K562 (cell line): ENCODE results near the gene OLFM3. TPM values are rescaled to one million over a fixed set of nuclear protein-coding genes. Genes with fewer than 3 reads are reported as not detected.

ENCODE experiments used
- ATAC-seq: fragments of 200-7000 bp; cut with Tn5 transposase; 3 replicates; pipeline ENCODE4 v1.9.1; 2020; ENCODE audit warnings: moderate library complexity
- BruUV-seq: library from RNA; stranded (reverse); fragments of 400-500 nt; replicated peaks from 2 replicates; lab custom pipeline; 2021; lab: Mats Ljungman, UMichigan
- CTCF ChIA-PET: fragments of 300-600 bp; formaldehyde crosslinking; extraction: SDS; loops from one replicate; lab custom pipeline; 2021; ENCODE audit warnings: low intra/inter-chr PET ratio; lab: Yijun Ruan, JAX
- POLR2A ChIA-PET: fragments of 300-600, 350-650 bp; sonication (Branson Sonifier 250); formaldehyde crosslinking; extraction: SDS; loops from one replicate; lab custom pipeline; 2021; ENCODE audit warnings: antibody characterized with exemption, inconsistent platforms; lab: Yijun Ruan, JAX
- DNase-seq, 4 experiments: peaks; one replicate each; pipeline versions ENCODE4 v3.0.0 to v3.0.0-alpha.2; 2011 to 2018; ENCODE audit warnings: low spot score in 3 of 4, mixed read lengths in 3 of 4; ENCODE audit errors: extremely low read depth in 1 of 4
- FAIRE-seq: peaks from 2 replicates; lab custom pipeline; 2011; peaks lifted over from hg19 to GRCh38; lab: Jason Lieb, UNC
- H2AFZ ChIP-seq: 2 replicates; pipeline ENCODE4 v1.6.0; 2011; ENCODE audit warnings: low read depth, low read length, control low read depth, inconsistent platforms
- H3K27ac ChIP-seq: fragments of 200-600 bp; 3 replicates; pipeline ENCODE4 v1.8.0; 2011; ENCODE audit warnings: low read depth, mild to moderate bottlenecking, control low read depth, inconsistent platforms, low read length, moderate library complexity, mixed read lengths; ENCODE audit errors: extremely low read depth
- H3K27me3 ChIP-seq, 2 experiments: fragments of 300-600 bp in 1 of 2; 2 replicates in 1 of 2; 3 replicates in 1 of 2; pipeline versions ENCODE4 v1.6.0 to v1.8.0; 2011; ENCODE audit warnings: inconsistent platforms in 2 of 2, low read length in 2 of 2, mild to moderate bottlenecking in 1 of 2, mixed read lengths in 1 of 2, moderate library complexity in 1 of 2; ENCODE audit not compliant: control insufficient read depth in 2 of 2, insufficient read depth in 2 of 2
- H3K36me3 ChIP-seq: fragments of 300-600 bp; 3 replicates; pipeline ENCODE4 v1.8.0; 2011; ENCODE audit warnings: mild to moderate bottlenecking, low read length, inconsistent platforms; ENCODE audit not compliant: control insufficient read depth, insufficient read depth
- H3K4me1 ChIP-seq, 2 experiments: fragments of 200-600 bp in 1 of 2; replicated peaks in 1 of 2; 2 replicates in 1 of 2; 3 replicates in 1 of 2; pipeline versions ENCODE4 v1.5.1 to v1.8.0; 2011; ENCODE audit warnings: inconsistent platforms in 2 of 2, low read length in 2 of 2, mild to moderate bottlenecking in 1 of 2, mixed read lengths in 1 of 2, moderate library complexity in 1 of 2; ENCODE audit not compliant: control insufficient read depth in 2 of 2, insufficient read depth in 2 of 2
- H3K4me2 ChIP-seq: 2 replicates; pipeline ENCODE4 v1.6.1; 2011; ENCODE audit warnings: low read length, control low read depth, inconsistent platforms, mixed read lengths; ENCODE audit not compliant: insufficient read depth
- H3K4me3 ChIP-seq: fragments of 200-600 bp; sonication (generic), shearing (Covaris generic); 2 replicates; pipeline ENCODE4 v1.5.1; 2016; ENCODE audit warnings: control low read depth, inconsistent platforms
- H3K79me2 ChIP-seq: fragments of 200-600 bp; 3 replicates; pipeline ENCODE4 v1.8.0; 2011; ENCODE audit warnings: low read length, inconsistent platforms; ENCODE audit not compliant: control insufficient read depth, insufficient read depth
- H3K9ac ChIP-seq, 2 experiments: 2 replicates each; pipeline versions ENCODE4 v1.6.0 to v1.6.1; 2011; ENCODE audit warnings: low read depth in 2 of 2, low read length in 2 of 2, control low read depth in 1 of 2, inconsistent platforms in 1 of 2, mild to moderate bottlenecking in 1 of 2, mixed read lengths in 1 of 2; ENCODE audit not compliant: insufficient read depth in 1 of 2
- H3K9me1 ChIP-seq: one replicate; pipeline ENCODE4 v1.6.0; 2011; ENCODE audit warnings: inconsistent platforms, mild to moderate bottlenecking, low read length, moderate library complexity; ENCODE audit not compliant: control insufficient read depth, insufficient read depth
- H3K9me3 ChIP-seq: replicated peaks from 2 replicates; pipeline ENCODE4 v1.5.1; 2011; ENCODE audit warnings: low read depth, low read length, inconsistent platforms; ENCODE audit not compliant: control insufficient read depth, insufficient read depth
- H4K20me1 ChIP-seq: replicated peaks from 2 replicates; pipeline ENCODE4 v1.6.1; 2011; ENCODE audit warnings: low read length, inconsistent platforms, mixed read lengths; ENCODE audit not compliant: control insufficient read depth, insufficient read depth
- E2F8 ChIP-seq: fragments of 450-650 bp; IDR thresholded peaks from 2 replicates; pipeline ENCODE4 v1.7.1; 2018; ENCODE audit warnings: mild to moderate bottlenecking, low read depth; ENCODE audit not compliant: partially characterized antibody
- ETS2 ChIP-seq: IDR thresholded peaks from 2 replicates; pipeline ENCODE4 v1.6.1; 2016; ENCODE audit warnings: borderline replicate concordance, missing genetic modification characterization, mild to moderate bottlenecking, moderate library complexity, missing compliant biosample characterization; ENCODE audit not compliant: poor library complexity, severe bottlenecking
- HEY1 ChIP-seq: fragments of 250-450 bp; sonication (Bioruptor Pico); IDR thresholded peaks from 2 replicates; pipeline ENCODE4 v1.5.0; 2020; ENCODE audit warnings: mild to moderate bottlenecking, moderate library complexity, borderline replicate concordance
- KDM4B ChIP-seq, 2 experiments: fragments of 450-650 bp in 1 of 2; sonication (generic) in 1 of 2; IDR thresholded peaks; 2 replicates each; pipeline ENCODE4 v1.6.1; 2016 to 2017; ENCODE audit warnings: borderline replicate concordance in 2 of 2, antibody characterized with exemption in 1 of 2, low read depth in 1 of 2, mild to moderate bottlenecking in 1 of 2
- KLF6 ChIP-seq: fragments of 250-450 bp; sonication (Bioruptor Pico); IDR thresholded peaks from 2 replicates; pipeline ENCODE4 v1.4.0; 2020; ENCODE audit warnings: mild to moderate bottlenecking, moderate library complexity, borderline replicate concordance
- MAX ChIP-seq: sonication (generic); formaldehyde crosslinking; IDR thresholded peaks from 2 replicates; pipeline ENCODE4 v1.9.0; 2022; ENCODE audit warnings: mild to moderate bottlenecking, missing genetic modification reagents
- NCOA4 ChIP-seq: fragments of 450-650 bp; IDR thresholded peaks from 2 replicates; pipeline ENCODE4 v1.6.1; 2018; ENCODE audit warnings: mild to moderate bottlenecking; ENCODE audit not compliant: partially characterized antibody
- RBM39 ChIP-seq: fragments of 200-400 bp; formaldehyde crosslinking; optimal IDR thresholded peaks from 2 replicates; pipeline ENCODE3; 2018; ENCODE audit warnings: low read depth, low read length
- STAT5B ChIP-seq: fragments of 250-450 bp; sonication (Bioruptor Pico); IDR thresholded peaks from 2 replicates; pipeline ENCODE4 v1.8.0; 2021; ENCODE audit warnings: mild to moderate bottlenecking, inconsistent platforms
- ZNF511 ChIP-seq: sonication (generic); formaldehyde crosslinking; IDR thresholded peaks from 2 replicates; pipeline ENCODE4 v1.8.0; 2022; ENCODE audit warnings: mild to moderate bottlenecking, missing genetic modification reagents
- ZNF57 ChIP-seq: fragments of 450-650 bp; formaldehyde crosslinking; IDR thresholded peaks from 2 replicates; pipeline ENCODE4 v1.4.0; 2020; ENCODE audit warnings: mild to moderate bottlenecking, moderate library complexity
- ZZZ3 ChIP-seq: fragments of 450-650 bp; IDR thresholded peaks from 2 replicates; pipeline ENCODE4 v1.6.1; 2016; ENCODE audit warnings: antibody characterized with exemption, mild to moderate bottlenecking, moderate library complexity
- in situ Hi-C: fragments of 300-500 bp; cut with MboI; formaldehyde crosslinking; loops from 4 replicates; pipeline ENCODE4 v1.15.0; 2018; ENCODE audit warnings: inconsistent platforms, mixed read lengths
- intact Hi-C: fragments of 100-400 bp; cut with micrococcal nuclease; formaldehyde crosslinking; loops from 2 replicates; pipeline ENCODE4 v1.14.2; 2022
- polyA plus RNA-seq, 8 experiments: library from polyadenylated mRNA; depleted of rRNA in 4 of 8; stranded (reverse) in 5 of 8; unstranded in 3 of 8; fragments of >200 nt; fragmentation: Nextera tagmentation in 2 of 8; fragmentation: Illumina TruSeq in 1 of 8; extraction: Ambion mirVana in 2 of 8; extraction: Trizol in 1 of 8; gene quantifications; 2 replicates each; pipeline versions ENCODE4 v1.2.1 to v1.2.3, GENCODE V29; 2011 to 2014; ENCODE audit warnings: inconsistent platforms in 1 of 8, missing spikeins in 1 of 8
- total RNA-seq, 7 experiments: library from RNA; depleted of rRNA in 6 of 7; stranded (reverse); fragments of >200 nt in 6 of 7; fragmentation: Illumina TruSeq in 2 of 7; extraction: Trizol in 2 of 7; gene quantifications; 2 replicates each; pipeline versions ENCODE4 v1.2.1 to v1.2.3, GENCODE V29; 2011 to 2021; ENCODE audit warnings: low replicate concordance in 1 of 7
- TF ChIP-seq, protein P1 (sequence below), 2 experiments: IDR thresholded peaks; 2 replicates each; pipeline ENCODE4 v1.6.1; 2012; ENCODE audit warnings: improper control_type of control experiment in 2 of 2, low read depth in 2 of 2, low read length in 2 of 2, borderline replicate concordance in 1 of 2
- TF ChIP-seq, protein P2 (sequence below): fragments of 200-800 bp; sonication (Bioruptor generic); IDR thresholded peaks from 2 replicates; pipeline ENCODE4 v1.6.1; 2017; ENCODE audit warnings: missing genetic modification characterization, missing compliant biosample characterization

OLFM3 gene
- total and polyA plus RNA-seq, 9 of the 15 experiments (the other 6 are each of a cell fraction or from before 2014, with no cell fraction given), result 0.07 TPM; not detected in 8

- Histone ChIP-seq H3K4me3 (no peak overlapping the region), H3K9me1 (no peaks in the 10 kb centered on the region), H3K27me3 (no peaks in the 10 kb centered on the region), H2AFZ (no peak overlapping the region), H3K4me1 (no peaks in the 10 kb centered on the region), H4K20me1 (no peaks in the 10 kb centered on the region), H3K36me3 (no peaks in the 10 kb centered on the region), H3K9ac (no peak overlapping the region), H3K27ac (no peak overlapping the region), H3K4me2 (no peak overlapping the region), H3K79me2 (no peaks in the 10 kb centered on the region), H3K9me3 (no peaks in the 10 kb centered on the region)
- POLR2A ChIA-PET, result no interaction called here
- no peak for DNase-seq
- BruUV-seq, result no TSS peak
- ATAC-seq, result no peak
- FAIRE-seq, result no peak
- no peak for TF ChIP-seq RBM39
- no peak for TF ChIP-seq STAT5B (CRISPR knock-in tag)
- TF ChIP-seq E2F8, result no peak
- TF ChIP-seq HEY1 (CRISPR knock-in tag), result no peak
- TF ChIP-seq ETS2 (tag), result no peak
- no peak for TF ChIP-seq NCOA4
- TF ChIP-seq ZNF511 (CRISPR knock-in tag), result no peak
- TF ChIP-seq, protein P1, sequence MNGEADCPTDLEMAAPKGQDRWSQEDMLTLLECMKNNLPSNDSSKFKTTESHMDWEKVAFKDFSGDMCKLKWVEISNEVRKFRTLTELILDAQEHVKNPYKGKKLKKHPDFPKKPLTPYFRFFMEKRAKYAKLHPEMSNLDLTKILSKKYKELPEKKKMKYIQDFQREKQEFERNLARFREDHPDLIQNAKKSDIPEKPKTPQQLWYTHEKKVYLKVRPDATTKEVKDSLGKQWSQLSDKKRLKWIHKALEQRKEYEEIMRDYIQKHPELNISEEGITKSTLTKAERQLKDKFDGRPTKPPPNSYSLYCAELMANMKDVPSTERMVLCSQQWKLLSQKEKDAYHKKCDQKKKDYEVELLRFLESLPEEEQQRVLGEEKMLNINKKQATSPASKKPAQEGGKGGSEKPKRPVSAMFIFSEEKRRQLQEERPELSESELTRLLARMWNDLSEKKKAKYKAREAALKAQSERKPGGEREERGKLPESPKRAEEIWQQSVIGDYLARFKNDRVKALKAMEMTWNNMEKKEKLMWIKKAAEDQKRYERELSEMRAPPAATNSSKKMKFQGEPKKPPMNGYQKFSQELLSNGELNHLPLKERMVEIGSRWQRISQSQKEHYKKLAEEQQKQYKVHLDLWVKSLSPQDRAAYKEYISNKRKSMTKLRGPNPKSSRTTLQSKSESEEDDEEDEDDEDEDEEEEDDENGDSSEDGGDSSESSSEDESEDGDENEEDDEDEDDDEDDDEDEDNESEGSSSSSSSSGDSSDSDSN (IDR thresholded peaks at IDR 0.05; ENCODE audit: borderline replicate concordance in 1 of 2, low read depth in 2 of 2, low read length in 2 of 2), result no peak
- no peak for TF ChIP-seq KDM4B (IDR thresholded peaks at IDR 0.05; ENCODE audit: borderline replicate concordance in 2 of 2, low read depth in 1 of 2)
- no peak for TF ChIP-seq ZNF57 (CRISPR knock-in tag)
- TF ChIP-seq, protein P2, sequence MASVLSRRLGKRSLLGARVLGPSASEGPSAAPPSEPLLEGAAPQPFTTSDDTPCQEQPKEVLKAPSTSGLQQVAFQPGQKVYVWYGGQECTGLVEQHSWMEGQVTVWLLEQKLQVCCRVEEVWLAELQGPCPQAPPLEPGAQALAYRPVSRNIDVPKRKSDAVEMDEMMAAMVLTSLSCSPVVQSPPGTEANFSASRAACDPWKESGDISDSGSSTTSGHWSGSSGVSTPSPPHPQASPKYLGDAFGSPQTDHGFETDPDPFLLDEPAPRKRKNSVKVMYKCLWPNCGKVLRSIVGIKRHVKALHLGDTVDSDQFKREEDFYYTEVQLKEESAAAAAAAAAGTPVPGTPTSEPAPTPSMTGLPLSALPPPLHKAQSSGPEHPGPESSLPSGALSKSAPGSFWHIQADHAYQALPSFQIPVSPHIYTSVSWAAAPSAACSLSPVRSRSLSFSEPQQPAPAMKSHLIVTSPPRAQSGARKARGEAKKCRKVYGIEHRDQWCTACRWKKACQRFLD (CRISPR knock-in tag), result no peak
- TF ChIP-seq MAX (CRISPR knock-in tag), result no peak
- no peak for TF ChIP-seq ZZZ3
- TF ChIP-seq KLF6 (CRISPR knock-in tag), result no peak
- in situ Hi-C loops, result no loop called here
- CTCF ChIA-PET, result no interaction called here
- intact Hi-C loops, result no loop called here
Observed at GRCh38 chr1:101924700-101925099, 72.0 kb downstream of the OLFM3 start.
